Ectodermal cell (in vitro differentiated cells): ENCODE results near the gene VWA2.

Experiments
- H3K27ac ChIP-seq: 2 replicates; pipeline ENCODE4 v1.7.0; 2013; ENCODE audit warnings: mild to moderate bottlenecking, low read depth, low read length; ENCODE audit not compliant: insufficient read depth, poor library complexity, severe bottlenecking
- H3K27me3 ChIP-seq: 2 replicates; pipeline ENCODE4 v1.7.0; 2013; ENCODE audit warnings: mild to moderate bottlenecking, low read length; ENCODE audit not compliant: insufficient read depth, control insufficient read depth, poor library complexity, severe bottlenecking
- H3K36me3 ChIP-seq: one replicate; pipeline ENCODE4 v1.7.0; 2013; ENCODE audit warnings: low read length; ENCODE audit not compliant: control insufficient read depth, insufficient read depth
- H3K4me1 ChIP-seq: one replicate; pipeline ENCODE4 v1.7.0; 2013; ENCODE audit warnings: low read length; ENCODE audit not compliant: control insufficient read depth, insufficient read depth
- H3K4me3 ChIP-seq: 2 replicates; pipeline ENCODE4 v1.7.0; 2013; ENCODE audit warnings: low read depth, low read length, control low read depth; ENCODE audit not compliant: insufficient read depth
- H3K9me3 ChIP-seq: 2 replicates; pipeline ENCODE4 v1.7.0; 2013; ENCODE audit warnings: mild to moderate bottlenecking, low read length, moderate library complexity; ENCODE audit not compliant: control insufficient read depth
- WGBS, 2 experiments: methylation state at CpG; one replicate each; pipeline ENCODE4 v1.1.7; 2013; ENCODE audit warnings: missing lambda C conversion rate in 2 of 2; 5-methylcytosine and 5-hydroxymethylcytosine counted together

Gene VWA2

DNA sequence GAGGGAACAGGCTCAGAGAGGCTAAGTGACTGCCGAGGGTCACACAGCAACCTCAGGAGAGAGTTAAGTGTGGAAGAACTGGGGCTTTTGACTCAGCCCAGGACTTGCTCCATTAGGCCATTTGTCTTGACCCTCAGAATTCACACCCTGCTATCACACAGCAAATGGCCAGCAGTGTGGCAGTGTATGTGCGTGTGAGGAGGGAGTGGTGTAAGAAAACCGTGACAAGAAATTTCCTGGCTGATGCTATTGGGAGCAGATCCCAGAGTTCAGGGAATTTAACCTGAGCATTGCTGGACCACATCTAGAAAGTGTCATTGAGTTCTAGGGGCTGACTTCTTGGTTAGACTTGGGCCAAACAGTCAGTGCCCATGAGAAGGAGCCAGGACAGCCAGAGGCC lies 18.4 kb downstream of the VWA2 start:
- no peaks in the 10 kb centered on the region for H3K27me3 ChIP-seq

DNA sequence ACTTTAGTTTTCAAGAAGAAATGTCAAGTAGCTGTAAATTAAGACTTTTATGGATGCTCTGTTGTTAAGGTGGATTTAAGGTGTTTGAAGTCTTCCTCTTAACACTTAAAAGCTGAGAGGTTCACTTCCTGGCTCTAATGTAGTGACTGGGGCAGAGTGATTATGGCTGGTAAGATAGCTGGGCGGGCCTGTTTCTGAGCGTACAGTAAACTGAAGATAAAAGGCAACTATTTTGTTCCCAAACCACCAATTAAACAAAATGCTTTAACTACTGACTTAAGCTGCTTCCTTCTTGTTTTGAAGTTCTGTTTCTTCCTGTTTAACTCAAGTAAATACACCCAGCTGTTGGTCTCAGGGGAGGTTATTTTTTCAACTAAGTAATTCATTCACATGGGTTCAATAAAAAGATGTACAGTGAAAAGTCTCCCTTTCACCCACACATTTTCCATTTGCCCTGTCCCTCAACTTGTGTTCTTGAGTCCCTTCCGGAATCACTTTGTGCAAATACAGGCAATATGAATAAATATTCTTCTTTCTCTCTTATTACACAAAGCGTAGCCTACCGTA lies 19.3 kb downstream of the VWA2 start:
- no peaks in the 10 kb centered on the region for H3K9me3 ChIP-seq
- H3K4me3 ChIP-seq: no peak overlapping the region
- H3K4me1 ChIP-seq: no peaks in the 10 kb centered on the region
- H3K27me3 ChIP-seq: no peaks in the 10 kb centered on the region
- WGBS, 2 experiments: 84 to 91% methylated on average over 5 of the region's 5 CpGs
- no peaks in the 10 kb centered on the region for H3K36me3 ChIP-seq
- H3K27ac ChIP-seq: no peak overlapping the region

More for the DNA sequence above, 18.4 kb downstream of the VWA2 start:
- no peaks in the 10 kb centered on the region for H3K9me3 ChIP-seq
- H3K27ac ChIP-seq: no peak overlapping the region
- WGBS, 2 experiments: 88 to 90% methylated on average over 3 of the region's 3 CpGs
- H3K4me1 ChIP-seq: no peaks in the 10 kb centered on the region
- H3K36me3 ChIP-seq: no peaks in the 10 kb centered on the region
- no peak overlapping the region for H3K4me3 ChIP-seq

DNA sequence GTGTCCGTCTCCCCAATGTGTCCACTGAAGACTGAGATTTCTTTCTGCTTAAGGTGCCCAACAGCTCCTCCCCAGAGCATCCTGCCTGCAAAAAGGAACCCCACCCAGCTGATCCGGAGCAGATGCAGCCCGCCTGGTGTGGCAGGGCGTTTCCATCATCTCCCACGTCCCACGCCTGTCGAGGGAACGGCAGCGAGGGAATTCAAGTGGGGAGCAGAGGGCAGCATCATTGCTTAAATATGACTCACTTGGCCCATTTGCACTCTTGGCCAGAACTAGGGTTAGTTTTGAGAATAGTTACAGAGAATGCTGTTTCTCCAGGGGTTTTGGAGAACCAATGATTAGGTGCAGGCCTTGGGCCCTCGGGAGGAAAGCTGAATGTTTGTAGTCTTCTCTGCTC lies 20.8 kb downstream of the VWA2 start:
- H3K4me3 ChIP-seq: no peak overlapping the region
- H3K27me3 ChIP-seq: no peaks in the 10 kb centered on the region
- no peak overlapping the region for H3K27ac ChIP-seq
- H3K4me1 ChIP-seq: no peaks in the 10 kb centered on the region
- H3K36me3 ChIP-seq: no peaks in the 10 kb centered on the region
- 91 to 92% methylated on average over 10 of the region's 10 CpGs for WGBS, 2 experiments
- no peaks in the 10 kb centered on the region for H3K9me3 ChIP-seq

DNA sequence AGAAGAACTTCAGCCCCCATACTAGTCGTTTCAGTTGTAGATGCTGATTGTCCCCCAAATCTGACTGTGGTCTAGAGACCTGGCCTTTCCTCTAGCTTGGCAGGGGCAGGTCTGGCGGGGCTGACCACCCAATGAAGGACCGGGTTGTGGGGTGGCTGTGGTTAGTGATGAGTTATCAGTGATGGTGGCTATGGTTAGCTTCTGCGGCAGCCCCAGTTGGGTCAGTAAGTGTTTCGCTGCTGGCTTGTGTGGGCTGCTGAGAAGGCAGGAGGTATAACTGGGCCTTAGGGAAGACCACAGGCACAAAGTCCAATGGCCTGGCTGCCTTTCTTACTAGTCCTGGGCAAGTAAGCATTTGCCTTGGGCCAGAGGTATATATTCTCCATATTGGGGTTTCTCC lies 21.3 kb downstream of the VWA2 start:
- whole genome bisulfite sequencing, 2 experiments: 95% methylated on average over 5 of the region's 5 CpGs
- H3K27me3 ChIP-seq: no peaks in the 10 kb centered on the region
- H3K36me3 ChIP-seq: no peaks in the 10 kb centered on the region
- H3K9me3 ChIP-seq: no peaks in the 10 kb centered on the region
- no peak overlapping the region for H3K4me3 ChIP-seq
- H3K27ac ChIP-seq: no peak overlapping the region
- H3K4me1 ChIP-seq: no peaks in the 10 kb centered on the region

DNA sequence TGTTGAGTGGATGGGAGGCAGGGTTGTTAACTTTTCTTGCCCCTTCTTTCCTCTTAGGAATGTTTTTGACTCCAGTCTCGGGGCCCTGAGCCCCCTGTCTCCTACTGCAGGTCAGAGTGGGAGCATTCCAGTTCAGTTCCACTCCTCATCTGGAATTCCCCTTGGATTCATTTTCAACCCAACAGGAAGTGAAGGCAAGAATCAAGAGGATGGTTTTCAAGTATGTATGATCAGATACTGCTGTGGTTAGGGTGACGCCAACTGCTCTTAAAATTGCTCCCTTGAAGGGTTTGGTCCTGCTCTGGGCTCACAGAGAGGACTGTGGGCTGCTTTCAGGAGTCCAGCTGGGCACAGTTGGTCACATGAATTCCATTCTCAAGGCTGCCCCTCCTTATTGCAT lies 22.0 kb downstream of the VWA2 start:
- H3K27me3 ChIP-seq: no peaks in the 10 kb centered on the region
- no peak overlapping the region for H3K4me3 ChIP-seq
- H3K4me1 ChIP-seq: no peaks in the 10 kb centered on the region
- no peak overlapping the region for H3K27ac ChIP-seq
- no peaks in the 10 kb centered on the region for H3K36me3 ChIP-seq
- 85 to 93% methylated on average over 2 of the region's 2 CpGs for WGBS, 2 experiments
- no peaks in the 10 kb centered on the region for H3K9me3 ChIP-seq

DNA sequence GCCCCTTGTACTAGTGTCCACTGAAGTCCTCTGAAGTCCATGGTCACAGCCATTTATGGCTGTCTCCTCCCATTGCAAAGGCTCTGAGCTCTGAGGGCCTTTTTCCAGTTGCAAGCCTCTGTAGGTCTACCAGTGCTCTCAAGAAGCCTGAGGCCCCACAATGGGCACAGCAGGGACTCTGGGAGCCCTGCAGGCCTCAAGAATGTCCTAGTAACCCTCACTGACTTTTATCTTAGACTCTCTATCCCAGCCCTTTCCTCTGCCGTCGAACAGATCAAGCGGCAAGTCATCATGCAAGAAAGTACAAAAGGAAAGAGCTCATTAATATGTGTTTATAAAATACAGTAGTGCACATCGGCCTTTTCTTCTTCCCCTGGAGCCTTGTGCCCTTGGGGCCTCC lies 23.4 kb downstream of the VWA2 start:
- Histone ChIP-seq H3K4me3 (no peak overlapping the region), H3K27me3 (no peaks in the 10 kb centered on the region), H3K36me3 (no peaks in the 10 kb centered on the region), H3K27ac (no peak overlapping the region), H3K4me1 (no peaks in the 10 kb centered on the region), H3K9me3 (no peaks in the 10 kb centered on the region)
- 60 to 93% methylated on average over 1 to 4 of the region's 4 CpGs for WGBS, 2 experiments

DNA sequence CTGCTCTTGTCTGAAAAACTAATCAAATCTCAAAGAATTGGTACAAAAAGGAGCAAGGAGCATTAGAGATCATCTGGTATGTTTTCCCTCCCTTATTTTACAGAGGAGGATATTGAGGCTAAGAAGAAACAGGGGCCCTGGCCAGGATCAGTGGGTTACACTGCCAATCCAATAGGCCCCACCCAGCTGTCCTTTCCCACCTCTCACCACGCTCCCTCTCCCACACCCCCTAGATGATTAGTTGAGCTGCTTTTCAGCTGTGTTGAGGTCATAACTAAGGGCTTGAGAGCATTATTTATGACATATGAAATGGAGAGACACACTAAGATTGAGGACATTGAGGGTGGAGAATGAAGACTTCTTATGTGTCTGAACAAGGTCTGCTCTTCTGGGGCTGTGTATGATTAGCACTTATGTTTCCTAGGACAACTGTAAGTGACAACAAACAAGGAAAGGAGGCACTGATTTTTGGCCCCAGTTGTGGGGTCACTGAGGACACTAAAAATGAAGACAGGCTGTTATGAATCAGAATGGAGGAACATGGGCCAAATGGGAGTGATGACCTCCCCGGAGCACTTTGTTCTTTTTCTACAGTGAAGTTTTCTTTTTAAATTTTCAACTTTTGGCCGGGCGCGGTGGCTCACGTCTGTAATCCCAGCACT lies 26.5 kb downstream of the VWA2 start:
- H3K27ac ChIP-seq: no peak overlapping the region
- 90 to 92% methylated on average over 5 to 6 of the region's 6 CpGs for WGBS, 2 experiments
- no peaks in the 10 kb centered on the region for H3K27me3 ChIP-seq
- H3K9me3 ChIP-seq: no peaks in the 10 kb centered on the region
- no peaks in the 10 kb centered on the region for H3K4me1 ChIP-seq
- no peaks in the 10 kb centered on the region for H3K36me3 ChIP-seq
- H3K4me3 ChIP-seq: no peak overlapping the region

DNA sequence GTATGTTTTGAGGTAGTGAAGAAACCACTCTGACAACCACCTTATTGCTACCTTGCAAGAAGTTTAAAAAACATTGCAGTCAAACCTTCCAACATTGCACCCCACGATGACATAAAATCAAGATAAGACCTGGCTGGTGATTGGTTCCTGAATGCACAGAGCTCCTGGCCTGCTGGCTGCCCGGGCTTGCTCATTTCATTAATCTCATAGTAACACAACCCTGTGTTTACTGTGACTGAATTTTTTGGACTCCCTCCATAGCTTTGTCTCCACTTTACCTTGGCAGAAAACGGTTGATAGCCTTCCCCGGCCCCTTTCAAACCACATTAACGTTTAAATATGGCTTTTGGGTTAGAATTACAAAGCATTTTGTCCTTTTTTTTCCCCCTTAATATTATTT lies 27.5 kb downstream of the VWA2 start:
- Histone ChIP-seq H3K4me3 (no peak overlapping the region), H3K4me1 (no peaks in the 10 kb centered on the region), H3K36me3 (no peaks in the 10 kb centered on the region), H3K27me3 (no peaks in the 10 kb centered on the region), H3K27ac (no peak overlapping the region), H3K9me3 (no peaks in the 10 kb centered on the region)
- WGBS, 2 experiments: 90 to 94% methylated on average over 4 to 5 of the region's 5 CpGs

DNA sequence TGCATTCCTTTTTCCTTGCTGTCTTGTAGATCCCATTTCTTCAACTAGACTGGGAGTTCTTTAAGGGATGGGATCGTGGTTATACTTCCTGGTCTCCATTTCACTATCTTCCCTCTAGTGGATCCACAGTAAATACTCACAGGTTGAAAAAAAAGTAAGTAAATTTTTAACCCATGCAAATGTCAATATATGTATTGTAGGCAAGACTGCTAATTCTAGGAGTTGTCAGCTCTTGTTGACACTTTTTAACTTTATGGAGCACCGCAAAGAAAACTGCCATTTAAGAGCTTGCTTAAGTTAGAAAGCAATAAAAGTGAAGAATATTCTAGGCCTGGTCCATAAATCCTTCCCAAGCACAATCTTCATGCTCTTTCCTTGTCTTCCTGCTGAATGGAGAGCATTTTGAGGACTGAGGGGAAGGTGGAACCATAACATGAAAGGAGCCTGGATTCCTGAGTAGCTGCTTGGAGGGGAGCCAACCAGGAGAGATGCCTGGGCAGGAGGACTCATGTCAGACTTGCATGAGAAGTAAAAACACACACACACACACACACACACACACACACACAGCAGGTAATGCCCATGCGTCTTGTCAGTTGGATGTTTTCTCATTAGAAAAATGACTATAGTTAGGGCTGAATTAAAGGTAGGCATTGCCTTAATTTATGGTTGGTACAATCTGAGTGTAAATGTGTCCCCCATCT lies 32.2 kb downstream of the VWA2 start:
- H3K27ac ChIP-seq: no peak overlapping the region
- H3K4me1 ChIP-seq: no peaks in the 10 kb centered on the region
- no peaks in the 10 kb centered on the region for H3K9me3 ChIP-seq
- H3K36me3 ChIP-seq: no peaks in the 10 kb centered on the region
- H3K4me3 ChIP-seq: no peak overlapping the region
- no peaks in the 10 kb centered on the region for H3K27me3 ChIP-seq
- 93 to 100% methylated on average over 3 of the region's 3 CpGs for WGBS, 2 experiments

DNA sequence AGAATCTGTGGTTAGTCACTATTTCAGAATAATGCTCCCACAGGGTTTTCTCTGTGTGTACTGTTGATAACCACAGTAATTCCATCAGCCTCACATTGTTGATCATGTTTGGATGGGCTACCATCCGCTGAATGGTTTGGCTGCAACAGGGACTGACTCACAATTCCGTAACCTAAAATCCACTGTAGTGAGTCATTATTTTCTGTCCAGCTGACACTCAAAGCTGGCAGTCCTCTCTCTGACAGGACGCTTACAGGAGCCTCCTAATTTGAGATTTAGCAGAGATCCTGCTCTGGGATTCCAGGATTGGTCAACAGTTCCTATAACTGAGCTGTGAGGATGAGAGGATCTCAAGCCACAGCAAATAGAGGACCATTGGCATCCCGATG lies 32.7 kb downstream of the VWA2 start:
- H3K36me3 ChIP-seq: no peaks in the 10 kb centered on the region
- H3K9me3 ChIP-seq: no peaks in the 10 kb centered on the region
- no peaks in the 10 kb centered on the region for H3K27me3 ChIP-seq
- H3K27ac ChIP-seq: no peak overlapping the region
- 90 to 91% methylated on average over 4 of the region's 4 CpGs for WGBS, 2 experiments
- no peak overlapping the region for H3K4me3 ChIP-seq
- H3K4me1 ChIP-seq: no peaks in the 10 kb centered on the region
